Measurements from ENCODE around the gene GSTM1. TPM values are rescaled to one million over a fixed set of nuclear protein-coding genes. Genes with fewer than 3 reads are reported as not detected.

Gene GSTM1
- total and polyA plus RNA-seq, 10 of the 15 experiments (the other 5 are each of a cell fraction or from before 2014, with no cell fraction given), result 16.0 to 75.6 (median 46.4) TPM

DNA sequence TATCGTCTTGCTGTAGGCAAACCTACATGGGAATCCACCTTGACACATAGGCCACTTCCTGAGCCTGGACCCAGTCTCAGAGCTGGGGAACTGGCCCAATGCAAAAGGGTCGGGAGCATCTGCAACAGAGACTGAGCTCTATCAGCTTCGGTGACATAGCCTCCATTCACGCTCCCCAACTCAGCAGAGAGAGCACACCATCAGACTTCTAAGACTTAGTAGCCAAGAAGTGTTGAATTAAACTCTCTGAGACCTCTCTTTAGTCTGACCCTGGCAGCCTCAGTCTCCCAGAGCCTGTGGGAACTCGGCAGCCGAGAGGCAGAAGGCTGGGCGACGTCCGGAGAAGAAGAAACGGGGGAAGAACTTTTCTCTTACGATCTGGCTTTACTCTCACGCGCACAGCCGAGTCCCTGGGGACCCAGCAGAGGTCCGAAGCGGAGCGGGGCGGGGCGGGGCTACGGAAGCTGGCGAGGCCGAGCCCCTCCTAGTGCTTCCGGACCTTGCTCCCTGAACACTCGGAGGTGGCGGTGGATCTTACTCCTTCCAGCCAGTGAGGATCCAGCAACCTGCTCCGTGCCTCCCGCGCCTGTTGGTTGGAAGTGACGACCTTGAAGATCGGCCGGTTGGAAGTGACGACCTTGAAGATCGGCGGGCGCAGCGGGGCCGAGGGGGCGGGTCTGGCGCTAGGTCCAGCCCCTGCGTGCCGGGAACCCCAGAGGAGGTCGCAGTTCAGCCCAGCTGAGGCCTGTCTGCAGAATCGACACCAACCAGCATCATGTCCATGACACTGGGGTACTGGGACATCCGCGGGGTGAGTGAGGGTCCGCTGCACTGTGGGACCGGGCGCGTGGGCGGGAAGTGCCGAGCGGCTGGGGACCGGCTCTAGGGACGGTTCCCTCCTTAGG is 31.8 kb upstream of the GSTM1 start, which contains the start of gene GSTM4 (continued):
- TF ChIP-seq ZNF687 (IDR thresholded peaks at IDR 0.05), result 0 out of 2 replicates have a peak, but pooled peaks have one; percentile 38
- TF ChIP-seq SREBF2 (IDR thresholded peaks at IDR 0.05; ENCODE audit: low read length), result no peak
- no peak for TF ChIP-seq POLR2AphosphoS2 (IDR thresholded peaks at IDR 0.05; ENCODE audit: low read depth, low read length)
- peak; percentile 15; the same call in 1 of the 2 replicates for TF ChIP-seq BACH1 (IDR thresholded peaks at IDR 0.05; ENCODE audit: borderline replicate concordance)
- TF ChIP-seq HDGF (IDR thresholded peaks at IDR 0.05), result peak; percentile 80
- TF ChIP-seq PAX5 (IDR thresholded peaks at IDR 0.05; ENCODE audit: borderline replicate concordance, low read depth, low read length), result peak; percentile 66; the same call in 1 of the 2 replicates
- TF ChIP-seq SUPT20H (IDR thresholded peaks at IDR 0.05; ENCODE audit: borderline replicate concordance, control insufficient read depth, low read depth, low read length), result no peak
- no peak for TF ChIP-seq ZNF207 (IDR thresholded peaks at IDR 0.05; ENCODE audit: borderline replicate concordance)
- no peak for TF ChIP-seq POU2F2 (IDR thresholded peaks at IDR 0.05; ENCODE audit: borderline replicate concordance, low read depth, low read length)
- TF ChIP-seq PAX8 (IDR thresholded peaks at IDR 0.05), result no peak
- no peak for TF ChIP-seq NFXL1 (IDR thresholded peaks at IDR 0.05; ENCODE audit: borderline replicate concordance)
- peak; percentile 14 for TF ChIP-seq RELA (IDR thresholded peaks at IDR 0.05; ENCODE audit: borderline replicate concordance, partially characterized antibody)
- TF ChIP-seq MYB (IDR thresholded peaks at IDR 0.05; ENCODE audit: borderline replicate concordance, low read depth, low read length), result no peak
- TF ChIP-seq ATF7 (IDR thresholded peaks at IDR 0.05; ENCODE audit: low read depth), result 0 out of 2 replicates have a peak, but pooled peaks have one; percentile 12
- TF ChIP-seq, protein P1, sequence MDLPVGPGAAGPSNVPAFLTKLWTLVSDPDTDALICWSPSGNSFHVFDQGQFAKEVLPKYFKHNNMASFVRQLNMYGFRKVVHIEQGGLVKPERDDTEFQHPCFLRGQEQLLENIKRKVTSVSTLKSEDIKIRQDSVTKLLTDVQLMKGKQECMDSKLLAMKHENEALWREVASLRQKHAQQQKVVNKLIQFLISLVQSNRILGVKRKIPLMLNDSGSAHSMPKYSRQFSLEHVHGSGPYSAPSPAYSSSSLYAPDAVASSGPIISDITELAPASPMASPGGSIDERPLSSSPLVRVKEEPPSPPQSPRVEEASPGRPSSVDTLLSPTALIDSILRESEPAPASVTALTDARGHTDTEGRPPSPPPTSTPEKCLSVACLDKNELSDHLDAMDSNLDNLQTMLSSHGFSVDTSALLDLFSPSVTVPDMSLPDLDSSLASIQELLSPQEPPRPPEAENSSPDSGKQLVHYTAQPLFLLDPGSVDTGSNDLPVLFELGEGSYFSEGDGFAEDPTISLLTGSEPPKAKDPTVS (IDR thresholded peaks at IDR 0.05; ENCODE audit: low read depth, low read length), result no peak
- TF ChIP-seq E2F8 (IDR thresholded peaks at IDR 0.05; ENCODE audit: low read depth, partially characterized antibody), result no peak
- TF ChIP-seq NR2F1 (conservative IDR thresholded peaks at IDR 0.05), result peak; percentile 77
- peak; percentile 51; the same call in 1 of the 2 replicates for TF ChIP-seq SMAD5 (IDR thresholded peaks at IDR 0.05; ENCODE audit: low read depth)
- TF ChIP-seq DPF2 (IDR thresholded peaks at IDR 0.05), result peak; percentile 70
- no peak for TF ChIP-seq RUNX3 (IDR thresholded peaks at IDR 0.05; ENCODE audit: low read length)
- peak; percentile 55 for TF ChIP-seq PKNOX1 (IDR thresholded peaks at IDR 0.05)

All from GM12878 (cell line).